Measurements from ENCODE around the gene ACADVL. TPM values are rescaled to one million over a fixed set of nuclear protein-coding genes. Genes with fewer than 3 reads are reported as not detected.
A peak's percentile ranks its signal among the peaks of the same experiment; 100 is the strongest.

The ACADVL gene
- total and polyA plus RNA-seq, 4 donors, result 185 to 1,301 (median 1,109) TPM

GRCh38 chr17:7234083-7234951 is 14.6 kb downstream of the ACADVL start, which contains the start of gene DVL2:
TSS of gene DVL2 (minus strand) at chr17:7234517. CDS start at chr17:7234262, 255 bp downstream.
- H3K27me3 ChIP-seq (ENCODE audit: control insufficient read depth in 4 of 4, insufficient read depth in 4 of 4, low read length in 3 of 4), result no peaks in the 10 kb centered on the region
- peaks cover 12 to 26% (median 15%) of the 10 kb centered on the region in 4 donors for H3K36me3 ChIP-seq (ENCODE audit: control insufficient read depth in 4 of 4, insufficient read depth in 3 of 4, low read depth in 1 of 4, low read length in 3 of 4)
- H3K4me1 ChIP-seq (ENCODE audit: control insufficient read depth in 4 of 4, insufficient read depth in 4 of 4, low read length in 3 of 4), result peaks cover 4 to 49% (median 34%) of the 10 kb centered on the region in 4 donors
- H3K9me3 ChIP-seq (ENCODE audit: control insufficient read depth in 4 of 4, low read length in 3 of 4), result no peaks in the 10 kb centered on the region
- H3K9ac ChIP-seq (ENCODE audit: low read depth in 1 of 2, low read length in 2 of 2), result peak within 1 kb of the TSS; percentile 21 to 50
- H3K4me3 ChIP-seq (ENCODE audit: low read depth in 1 of 3, low read length in 3 of 3), result peak within 1 kb of the TSS; percentile 80 to 98 (median 87)
- peak; percentile 51 for TF ChIP-seq MAX (IDR thresholded peaks at IDR 0.05)
- TF ChIP-seq TAF1 (conservative IDR thresholded peaks at IDR 0.05), result no peak
- peak in 1 of 2 donors; percentile 35 for TF ChIP-seq GABPA (IDR thresholded peaks at IDR 0.05 in 1 of 2, conservative IDR thresholded peaks at IDR 0.05 in 1 of 2)
- peak; percentile 21 to 34 for TF ChIP-seq RXRA (IDR thresholded peaks at IDR 0.05)
- TF ChIP-seq SP1 (IDR thresholded peaks at IDR 0.05), result peak; percentile 38
- TF ChIP-seq HNF4A (conservative IDR thresholded peaks at IDR 0.05), result peak in 1 of 2 donors; percentile 10
- TF ChIP-seq YY1 (IDR thresholded peaks at IDR 0.05), result peak; percentile 82
- TF ChIP-seq ATF3 (IDR thresholded peaks at IDR 0.05), result no peak
- peak; percentile 58 for TF ChIP-seq ZBTB33 (IDR thresholded peaks at IDR 0.05)
- peak within 1 kb of the TSS; percentile 89 to 90 for H3K27ac ChIP-seq (ENCODE audit: low read depth in 1 of 2, low read length in 2 of 2)
- under 1% methylated on average over 72 of the region's 72 CpGs for WGBS
- peak; percentile 95 for DNase-seq (ENCODE audit: low spot score)

GRCh38 chr17:7235693-7236665 is 16.2 kb downstream of the ACADVL start:
- DNase-seq (ENCODE audit: low spot score), result no peak
- peaks cover 7 to 63% (median 47%) of the 10 kb centered on the region in 4 donors for H3K4me1 ChIP-seq (ENCODE audit: control insufficient read depth in 4 of 4, insufficient read depth in 4 of 4, low read length in 3 of 4)
- 88% methylated on average over 22 of the region's 22 CpGs for WGBS
- no peaks in the 10 kb centered on the region for H3K9me3 ChIP-seq (ENCODE audit: control insufficient read depth in 4 of 4, low read length in 3 of 4)
- no peak overlapping the region for H3K27ac ChIP-seq (ENCODE audit: low read depth in 1 of 2, low read length in 2 of 2)
- peaks cover 7 to 24% (median 14%) of the 10 kb centered on the region in 4 donors for H3K36me3 ChIP-seq (ENCODE audit: control insufficient read depth in 4 of 4, insufficient read depth in 3 of 4, low read depth in 1 of 4, low read length in 3 of 4)
- no peak overlapping the region for H3K4me3 ChIP-seq (ENCODE audit: low read depth in 1 of 3, low read length in 3 of 3)
- no peak overlapping the region for H3K9ac ChIP-seq (ENCODE audit: low read depth in 1 of 2, low read length in 2 of 2)
- no peaks in the 10 kb centered on the region for H3K27me3 ChIP-seq (ENCODE audit: control insufficient read depth in 4 of 4, insufficient read depth in 4 of 4, low read length in 3 of 4)
- no peak for TF ChIP-seq FOXA2 (IDR thresholded peaks at IDR 0.05)
- no peak for TF ChIP-seq MAX (IDR thresholded peaks at IDR 0.05)
- TF ChIP-seq YY1 (IDR thresholded peaks at IDR 0.05), result no peak
- TF ChIP-seq TAF1 (conservative IDR thresholded peaks at IDR 0.05), result no peak
- no peak for TF ChIP-seq RAD21 (IDR thresholded peaks at IDR 0.05)
- TF ChIP-seq, protein P1, sequence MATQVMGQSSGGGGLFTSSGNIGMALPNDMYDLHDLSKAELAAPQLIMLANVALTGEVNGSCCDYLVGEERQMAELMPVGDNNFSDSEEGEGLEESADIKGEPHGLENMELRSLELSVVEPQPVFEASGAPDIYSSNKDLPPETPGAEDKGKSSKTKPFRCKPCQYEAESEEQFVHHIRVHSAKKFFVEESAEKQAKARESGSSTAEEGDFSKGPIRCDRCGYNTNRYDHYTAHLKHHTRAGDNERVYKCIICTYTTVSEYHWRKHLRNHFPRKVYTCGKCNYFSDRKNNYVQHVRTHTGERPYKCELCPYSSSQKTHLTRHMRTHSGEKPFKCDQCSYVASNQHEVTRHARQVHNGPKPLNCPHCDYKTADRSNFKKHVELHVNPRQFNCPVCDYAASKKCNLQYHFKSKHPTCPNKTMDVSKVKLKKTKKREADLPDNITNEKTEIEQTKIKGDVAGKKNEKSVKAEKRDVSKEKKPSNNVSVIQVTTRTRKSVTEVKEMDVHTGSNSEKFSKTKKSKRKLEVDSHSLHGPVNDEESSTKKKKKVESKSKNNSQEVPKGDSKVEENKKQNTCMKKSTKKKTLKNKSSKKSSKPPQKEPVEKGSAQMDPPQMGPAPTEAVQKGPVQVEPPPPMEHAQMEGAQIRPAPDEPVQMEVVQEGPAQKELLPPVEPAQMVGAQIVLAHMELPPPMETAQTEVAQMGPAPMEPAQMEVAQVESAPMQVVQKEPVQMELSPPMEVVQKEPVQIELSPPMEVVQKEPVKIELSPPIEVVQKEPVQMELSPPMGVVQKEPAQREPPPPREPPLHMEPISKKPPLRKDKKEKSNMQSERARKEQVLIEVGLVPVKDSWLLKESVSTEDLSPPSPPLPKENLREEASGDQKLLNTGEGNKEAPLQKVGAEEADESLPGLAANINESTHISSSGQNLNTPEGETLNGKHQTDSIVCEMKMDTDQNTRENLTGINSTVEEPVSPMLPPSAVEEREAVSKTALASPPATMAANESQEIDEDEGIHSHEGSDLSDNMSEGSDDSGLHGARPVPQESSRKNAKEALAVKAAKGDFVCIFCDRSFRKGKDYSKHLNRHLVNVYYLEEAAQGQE (IDR thresholded peaks at IDR 0.05), result no peak
- TF ChIP-seq ATF3 (IDR thresholded peaks at IDR 0.05), result no peak
- no peak for TF ChIP-seq HNF4G (IDR thresholded peaks at IDR 0.05)
- TF ChIP-seq EGR1 (IDR thresholded peaks at IDR 0.05; ENCODE audit: low read depth in 2 of 2), result no peak
- no peak for TF ChIP-seq JUND (IDR thresholded peaks at IDR 0.05)
- TF ChIP-seq FOXA1 (IDR thresholded peaks at IDR 0.05), result no peak
- no peak for TF ChIP-seq GABPA (IDR thresholded peaks at IDR 0.05 in 1 of 2, conservative IDR thresholded peaks at IDR 0.05 in 1 of 2)
- TF ChIP-seq NR2F2 (IDR thresholded peaks at IDR 0.05), result no peak
- no peak for TF ChIP-seq HNF4A (conservative IDR thresholded peaks at IDR 0.05)
- TF ChIP-seq RXRA (IDR thresholded peaks at IDR 0.05), result no peak
- no peak for TF ChIP-seq ZBTB33 (IDR thresholded peaks at IDR 0.05)

Data from liver (tissue), 9 donors.